ELR (cell line): Measurements from ENCODE around the gene SUPT5H.
"Not testable (repeated sequence)": the region's sequence is repeated elsewhere in the genome, so short reads cannot be mapped to it uniquely, and the experiment has no call there.

Source experiments
- DNase-seq: peaks from one replicate; pipeline ENCODE4 v3.0.0-alpha.2; 2015; ENCODE audit warnings: low read depth

Gene SUPT5H

DNA sequence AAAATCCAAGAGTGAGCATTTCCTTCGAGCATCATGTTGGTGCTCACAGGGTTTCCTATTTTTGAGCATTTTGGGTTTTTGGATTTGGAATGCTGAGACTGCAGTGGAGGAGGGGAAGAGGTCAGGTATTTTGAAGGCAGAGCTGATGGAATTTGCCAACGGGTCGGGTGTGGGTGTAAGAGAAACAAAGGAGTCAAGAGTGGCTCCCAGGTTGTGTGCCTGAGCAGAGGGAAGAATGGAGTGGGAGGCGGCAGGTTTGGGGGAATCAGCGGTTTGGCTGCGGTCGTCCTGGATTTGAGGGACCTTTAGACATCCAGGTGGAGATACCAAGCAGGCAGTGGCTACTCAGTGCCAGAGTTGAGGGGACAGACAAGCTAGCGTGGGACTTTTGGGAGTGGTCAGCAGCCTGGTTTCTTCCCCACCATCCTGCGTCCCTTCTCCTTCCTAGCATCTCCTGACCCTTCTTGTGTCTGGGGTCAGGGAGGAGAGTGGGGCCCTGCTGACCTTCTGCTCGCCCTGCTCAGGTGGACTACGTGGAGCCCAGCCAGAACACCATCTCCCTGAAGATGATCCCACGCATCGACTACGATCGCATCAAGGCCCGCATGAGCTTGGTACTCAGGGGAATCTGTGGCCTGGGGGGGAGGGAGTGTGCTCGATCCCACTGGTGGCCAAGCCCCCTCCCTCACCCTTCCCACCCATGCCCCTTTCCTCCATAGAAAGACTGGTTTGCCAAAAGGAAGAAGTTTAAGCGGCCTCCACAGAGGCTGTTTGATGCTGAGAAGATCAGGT, 20.8 kb downstream of the SUPT5H start:
- no peak for DNase-seq

DNA sequence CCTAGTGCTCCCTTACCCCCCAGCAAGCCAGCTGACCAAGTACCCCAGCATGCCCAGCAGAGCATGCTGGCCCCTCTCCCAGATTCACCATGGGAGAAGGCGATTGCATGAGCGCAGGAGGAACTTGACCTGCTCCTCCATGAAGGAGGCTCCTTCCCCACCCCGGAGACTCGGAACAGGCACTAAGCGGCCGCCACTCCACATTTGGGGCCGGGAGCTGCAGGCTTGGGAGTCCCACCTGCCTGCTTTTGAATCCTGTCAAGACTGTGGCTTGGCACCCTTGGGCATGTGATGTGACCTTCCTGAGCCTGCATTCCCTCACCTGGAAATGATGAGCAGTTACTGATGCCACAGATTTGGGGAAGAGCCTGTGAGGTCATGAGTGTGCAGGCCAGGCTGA, 22.6 kb downstream of the SUPT5H start:
- no peak for DNase-seq

DNA sequence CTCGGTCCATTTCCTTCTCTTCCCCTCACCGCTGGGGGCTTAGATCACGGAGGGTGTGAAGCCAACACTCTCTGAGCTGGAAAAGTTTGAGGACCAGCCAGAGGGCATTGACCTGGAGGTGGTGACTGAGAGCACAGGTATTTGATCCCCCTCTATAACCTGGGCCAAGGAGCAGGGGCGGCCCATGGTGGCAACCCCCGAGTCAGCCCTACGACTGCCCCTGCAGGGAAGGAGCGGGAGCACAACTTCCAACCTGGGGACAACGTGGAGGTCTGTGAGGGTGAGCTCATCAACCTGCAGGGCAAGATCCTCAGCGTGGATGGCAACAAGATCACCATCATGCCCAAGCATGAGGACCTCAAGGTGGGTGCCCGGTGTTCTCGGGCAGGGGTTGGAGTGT, 23.7 kb downstream of the SUPT5H start:
- no peak for DNase-seq

DNA sequence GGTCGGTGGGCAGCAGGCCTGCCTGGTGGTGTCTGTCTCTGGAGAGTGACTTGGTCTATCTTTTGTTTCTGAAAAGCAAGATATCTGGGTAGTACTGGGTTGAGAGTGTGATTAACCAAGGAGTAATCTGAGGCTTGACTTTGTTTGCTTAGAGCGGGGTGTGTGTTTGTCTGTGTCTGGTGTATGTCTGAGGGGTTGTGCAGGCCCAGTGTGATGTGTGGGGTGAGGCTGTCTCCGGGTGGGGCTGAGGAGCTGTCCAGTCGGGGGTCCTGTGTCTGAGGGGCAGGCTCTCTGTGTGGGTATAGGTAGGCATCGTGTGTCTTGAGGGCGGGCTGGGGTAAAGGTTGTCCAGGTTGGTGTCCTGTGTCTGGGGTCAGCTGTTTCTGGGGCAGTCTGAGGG, 24.2 kb downstream of the SUPT5H start:
- no peak for DNase-seq

DNA sequence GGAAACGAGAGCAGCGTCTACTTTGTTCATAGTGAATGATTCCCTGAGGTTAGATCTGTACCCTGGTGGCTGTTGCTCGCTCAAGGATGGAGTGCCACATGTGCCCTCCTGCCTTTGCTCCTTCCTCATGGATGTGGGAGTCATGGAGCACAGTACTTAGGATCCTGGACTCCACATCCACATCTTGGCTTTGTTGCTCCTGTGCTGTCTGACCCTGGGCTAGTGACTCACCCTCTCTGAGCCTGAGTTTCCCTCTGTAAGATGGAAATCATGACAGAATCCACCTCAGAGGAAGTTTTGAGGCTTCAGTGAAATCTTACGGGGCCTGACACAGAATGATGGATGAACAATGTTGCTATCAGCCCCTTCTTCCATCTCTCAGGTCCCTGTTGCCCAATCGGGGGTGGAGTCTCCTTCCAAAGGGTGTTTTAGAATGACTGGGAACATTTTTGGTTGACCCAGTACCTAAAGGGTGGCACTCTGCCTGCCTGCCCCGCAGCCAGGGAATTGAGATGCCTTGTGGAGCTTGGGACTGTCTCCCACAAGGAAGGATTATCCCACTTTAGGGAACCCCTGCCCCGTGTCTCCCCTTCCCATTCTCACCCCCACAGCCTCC, 25.4 kb downstream of the SUPT5H start:
- DNase-seq = peak; percentile 51

DNA sequence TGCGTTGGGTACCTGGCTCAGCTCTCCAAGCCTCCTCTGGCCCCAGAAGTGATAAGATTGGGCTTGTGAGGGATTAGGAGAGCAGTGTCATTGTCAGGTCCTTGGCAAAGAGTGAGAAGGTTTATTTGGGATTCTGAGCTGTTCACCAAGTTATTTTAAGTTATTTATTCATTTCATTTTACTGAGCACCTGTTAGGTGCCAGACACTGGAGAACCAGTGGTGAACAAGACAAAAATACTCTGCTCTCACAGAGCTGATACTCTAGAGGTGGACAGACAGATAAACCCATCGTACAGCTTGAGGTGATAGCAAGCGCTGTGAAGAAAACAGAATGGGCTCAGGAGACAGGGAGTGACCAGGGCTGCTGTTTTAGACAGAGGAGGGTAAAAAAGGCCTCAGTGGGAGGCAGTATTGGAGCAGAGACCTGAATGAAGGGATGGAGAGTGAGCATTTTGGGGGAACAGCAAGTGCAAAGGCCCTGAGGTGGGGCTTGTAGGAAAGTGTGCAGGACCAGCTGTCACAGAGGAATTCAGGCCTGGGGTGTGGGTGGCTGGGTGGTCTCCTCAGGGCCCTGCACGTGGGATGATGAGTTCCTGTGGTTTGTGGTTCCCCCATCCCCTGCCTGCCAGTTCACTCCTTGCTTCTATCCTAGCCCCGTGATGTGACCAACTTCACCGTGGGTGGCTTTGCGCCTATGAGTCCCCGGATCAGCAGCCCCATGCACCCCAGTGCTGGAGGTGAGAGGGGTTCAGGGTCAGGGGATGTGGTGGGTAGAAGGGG, 26.6 kb downstream of the SUPT5H start:
- no peak for DNase-seq

DNA sequence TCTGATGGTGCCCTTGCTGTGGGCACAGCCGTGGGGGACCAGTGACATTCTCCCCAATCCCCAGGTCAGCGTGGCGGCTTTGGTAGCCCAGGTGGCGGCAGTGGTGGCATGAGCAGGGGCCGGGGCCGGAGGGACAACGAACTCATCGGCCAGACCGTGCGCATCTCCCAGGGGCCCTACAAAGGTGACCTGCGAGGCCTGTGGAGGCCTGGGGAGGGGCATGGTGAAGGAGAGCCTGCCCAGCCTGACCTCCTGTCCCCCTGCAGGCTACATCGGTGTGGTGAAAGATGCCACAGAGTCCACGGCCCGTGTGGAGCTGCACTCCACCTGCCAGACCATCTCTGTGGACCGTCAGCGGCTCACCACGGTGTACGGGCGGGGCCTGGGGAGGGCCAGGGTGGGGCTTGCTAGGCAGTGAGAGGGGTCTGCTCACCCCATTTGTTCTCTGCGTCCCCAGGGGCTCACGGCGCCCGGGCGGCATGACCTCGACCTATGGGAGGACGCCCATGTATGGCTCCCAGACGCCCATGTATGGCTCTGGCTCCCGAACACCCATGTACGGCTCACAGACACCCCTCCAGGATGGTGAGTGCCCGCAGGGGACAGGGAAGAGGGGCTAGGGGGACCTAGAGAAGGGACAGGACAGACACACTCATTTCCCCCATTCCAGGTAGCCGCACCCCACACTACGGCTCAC, 27.5 kb downstream of the SUPT5H start:
- DNase-seq = no peak

DNA sequence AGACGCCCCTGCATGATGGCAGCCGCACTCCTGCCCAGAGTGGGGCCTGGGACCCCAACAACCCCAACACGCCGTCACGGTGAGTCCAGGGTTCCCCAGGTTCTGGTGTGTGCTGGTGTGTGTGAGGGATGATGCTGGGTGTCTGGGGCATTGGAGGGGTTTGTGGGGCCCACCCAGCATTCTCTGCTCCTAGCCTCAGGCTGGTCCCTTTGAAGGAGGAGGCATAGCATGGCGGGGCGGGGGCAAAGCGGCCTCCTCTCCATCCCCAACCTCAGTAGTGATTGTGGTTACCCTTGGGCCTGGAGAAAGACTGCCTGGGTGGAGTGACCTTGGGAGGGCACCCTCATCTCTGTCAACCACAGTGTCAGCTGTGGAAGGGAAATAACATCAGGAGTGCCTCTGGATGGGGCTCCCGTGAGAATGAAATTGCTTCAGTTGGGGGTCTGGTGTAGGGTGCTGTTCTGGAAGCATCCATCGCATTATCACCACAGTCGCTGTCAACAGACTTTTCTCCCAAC, 28.1 kb downstream of the SUPT5H start:
- DNase-seq = no peak

DNA sequence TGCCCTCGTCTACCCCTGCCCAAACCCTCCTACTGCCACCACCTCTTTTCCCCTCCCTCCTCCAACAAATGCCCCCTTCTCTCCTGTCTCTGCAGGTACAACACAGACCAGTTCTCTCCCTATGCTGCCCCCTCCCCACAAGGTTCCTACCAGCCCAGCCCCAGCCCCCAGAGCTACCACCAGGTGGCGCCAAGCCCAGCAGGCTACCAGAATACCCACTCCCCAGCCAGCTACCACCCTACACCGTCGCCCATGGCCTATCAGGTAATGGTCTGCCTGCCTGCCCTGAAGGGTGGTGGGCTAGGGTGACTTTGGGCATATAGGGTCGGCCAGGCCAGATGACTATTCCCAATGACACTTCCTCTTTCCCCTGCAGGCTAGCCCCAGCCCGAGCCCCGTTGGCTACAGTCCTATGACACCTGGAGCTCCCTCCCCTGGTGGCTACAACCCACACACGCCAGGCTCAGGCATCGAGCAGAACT, 28.8 kb downstream of the SUPT5H start:
- DNase-seq = peak; percentile 40

DNA sequence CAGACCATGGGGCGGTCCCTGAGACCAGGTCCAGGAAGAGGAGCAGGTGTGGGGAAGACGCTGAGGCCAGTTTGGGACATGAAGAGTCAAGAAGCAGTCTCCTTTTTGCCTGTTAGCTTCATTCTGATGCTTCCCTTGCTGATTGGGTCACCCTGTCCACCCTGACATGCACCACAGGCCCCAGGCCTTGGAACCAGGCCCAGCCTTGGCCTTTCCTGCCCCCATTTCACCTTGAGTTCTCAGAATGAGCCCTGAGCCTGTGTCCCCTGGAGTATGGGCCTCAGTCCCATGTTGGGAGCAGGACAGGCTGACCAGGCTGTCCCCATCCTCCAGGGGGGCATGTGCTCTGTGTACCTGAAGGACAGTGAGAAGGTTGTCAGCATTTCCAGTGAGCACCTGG, 30.4 kb downstream of the SUPT5H start:
- DNase-seq = no peak

DNA sequence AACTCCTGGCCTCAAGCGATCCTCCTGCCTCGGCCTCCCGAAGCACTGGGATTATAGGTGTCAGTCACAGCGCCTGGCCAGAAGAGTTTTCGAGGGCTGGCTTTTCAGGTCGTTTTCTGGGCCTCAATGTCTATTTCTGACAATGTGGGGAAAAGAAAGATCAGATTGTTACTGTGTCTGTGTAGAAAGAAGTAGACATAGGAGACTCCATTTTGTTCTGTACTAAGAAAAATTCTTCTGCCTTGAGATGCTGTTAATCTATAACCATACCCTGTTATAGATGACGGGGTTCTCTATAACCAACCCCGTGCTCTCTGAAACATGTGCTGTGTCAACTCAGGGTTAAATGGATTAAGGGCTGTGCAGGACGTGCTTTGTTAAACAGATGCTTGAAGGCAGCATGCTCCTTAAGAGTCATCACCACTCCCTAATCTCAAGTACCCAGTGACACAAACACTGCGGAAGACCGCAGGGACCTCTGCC, 34.0 kb downstream of the SUPT5H start:
- DNase-seq = not testable (repeated sequence)

DNA sequence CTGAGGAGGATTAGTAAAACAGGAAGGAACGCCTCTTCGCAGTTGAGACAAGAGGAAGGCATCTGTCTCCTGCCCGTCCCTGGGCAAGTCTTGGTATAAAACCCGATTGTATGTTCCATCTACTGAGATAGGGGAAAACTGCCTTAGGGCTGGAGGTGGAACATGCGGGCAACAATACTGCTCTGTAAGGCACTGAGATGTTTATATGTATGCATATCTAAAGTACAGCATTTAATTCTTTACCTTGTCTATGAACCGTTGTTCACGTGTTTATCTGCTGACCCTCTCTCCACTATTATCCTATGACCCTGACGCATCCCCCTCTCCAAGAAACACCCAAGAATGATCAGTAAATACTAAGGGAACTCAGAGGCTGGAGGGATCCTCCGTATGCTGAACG, 34.5 kb downstream of the SUPT5H start:
- DNase-seq = no peak

DNA sequence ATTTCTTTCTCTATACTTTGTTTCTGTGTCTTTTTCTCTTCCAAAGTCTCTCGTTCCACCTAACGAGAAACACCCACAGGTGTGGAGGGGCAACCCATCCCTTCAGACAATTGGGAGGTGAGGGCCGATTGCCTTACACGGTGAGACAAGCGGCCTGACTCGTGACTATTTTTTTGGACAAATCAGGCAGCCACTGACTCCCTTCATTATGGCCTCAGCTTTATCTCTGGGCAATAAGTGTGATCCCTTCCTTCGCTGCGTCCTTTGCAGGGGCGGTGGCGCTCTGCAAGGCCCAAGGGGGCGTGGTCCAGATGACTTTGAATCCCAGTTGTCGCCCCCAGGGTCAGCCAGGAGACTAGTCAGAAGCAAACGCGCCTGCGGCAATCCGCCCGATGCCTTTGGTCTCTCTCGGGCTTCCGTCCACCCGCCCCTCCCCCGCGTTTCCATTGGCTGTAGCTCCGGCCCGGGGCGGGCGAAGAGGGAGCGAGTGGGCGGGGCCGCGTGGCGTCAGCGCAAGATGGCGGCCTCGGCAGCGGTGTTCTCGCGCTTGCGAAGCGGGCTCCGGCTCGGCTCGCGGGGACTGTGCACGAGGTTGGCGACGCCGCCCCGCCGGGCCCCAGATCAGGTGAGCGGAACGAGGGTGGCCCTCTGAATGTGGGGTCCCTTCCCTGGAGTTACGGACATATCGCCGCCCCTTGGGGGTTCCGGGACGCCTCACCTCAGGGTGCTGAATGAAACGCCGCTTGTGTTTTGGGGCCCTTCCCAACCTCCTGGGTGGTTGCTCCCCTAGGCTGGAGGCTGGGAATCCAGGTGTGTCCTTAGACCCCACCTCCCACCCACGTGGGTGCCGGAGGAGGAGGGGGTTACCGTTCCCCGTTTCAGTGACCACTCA, 35.2 kb downstream of the SUPT5H start, which contains the start of gene TIMM50:
Gene TIMM50 (plus strand): TSS at position 502 of the 892 bp plus-strand sequence. CDS start 16 bp downstream, at position 518.
- peak; percentile 98 for DNase-seq

DNA sequence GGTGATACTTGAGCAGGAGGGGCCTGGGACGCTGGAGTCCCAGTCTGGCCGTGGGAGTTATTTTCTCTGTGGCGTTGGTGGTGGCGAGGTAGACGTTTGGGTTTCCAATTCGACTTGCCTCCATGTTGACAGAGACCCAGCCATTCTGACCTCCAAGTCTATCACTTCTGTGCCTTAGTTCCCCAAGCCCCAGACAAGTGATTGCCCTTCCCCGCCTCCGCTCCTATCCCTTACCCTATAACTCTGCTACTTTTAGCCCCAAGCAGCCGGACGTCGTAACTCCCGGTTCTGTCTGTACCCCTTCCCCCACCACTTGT, 35.8 kb downstream of the SUPT5H start:
- DNase-seq = peak; percentile 27

DNA sequence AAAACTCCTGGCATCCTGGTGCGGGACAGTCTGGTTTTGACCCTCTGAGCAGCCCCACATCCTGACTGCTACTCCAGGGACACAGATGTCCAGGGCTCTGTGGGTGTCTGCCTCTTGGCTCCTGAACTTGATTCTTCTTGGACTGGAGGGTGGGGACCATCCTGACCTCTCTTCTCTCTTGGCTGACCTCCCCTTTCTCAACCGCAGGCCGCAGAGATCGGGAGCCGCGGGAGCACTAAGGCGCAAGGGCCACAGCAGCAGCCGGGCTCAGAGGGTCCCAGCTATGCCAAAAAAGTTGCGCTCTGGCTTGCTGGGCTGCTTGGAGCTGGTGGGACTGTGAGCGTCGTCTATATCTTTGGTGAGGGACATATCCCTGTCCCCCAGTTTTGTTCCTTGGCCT, 36.3 kb downstream of the SUPT5H start:
- no peak for DNase-seq

DNA sequence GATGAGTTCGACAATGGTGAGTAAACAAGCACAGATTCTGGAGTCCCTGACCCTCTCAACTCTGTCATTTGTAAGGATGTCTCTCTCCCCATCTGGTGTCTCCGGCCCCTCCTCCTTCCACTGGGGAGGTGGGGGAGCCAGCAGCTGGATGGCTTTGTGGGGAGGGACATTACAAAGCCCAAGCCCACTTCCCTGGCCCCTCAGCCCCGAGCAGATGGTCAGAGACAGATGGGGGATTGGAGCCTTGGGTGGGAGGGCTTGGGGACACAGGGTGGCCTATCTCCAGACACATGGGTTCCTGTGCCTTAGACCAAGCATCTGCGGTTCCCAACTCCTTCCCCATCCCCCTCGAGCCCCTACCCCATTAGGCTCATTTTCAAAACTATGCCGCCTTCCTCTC, 37.8 kb downstream of the SUPT5H start:
- no peak for DNase-seq

DNA sequence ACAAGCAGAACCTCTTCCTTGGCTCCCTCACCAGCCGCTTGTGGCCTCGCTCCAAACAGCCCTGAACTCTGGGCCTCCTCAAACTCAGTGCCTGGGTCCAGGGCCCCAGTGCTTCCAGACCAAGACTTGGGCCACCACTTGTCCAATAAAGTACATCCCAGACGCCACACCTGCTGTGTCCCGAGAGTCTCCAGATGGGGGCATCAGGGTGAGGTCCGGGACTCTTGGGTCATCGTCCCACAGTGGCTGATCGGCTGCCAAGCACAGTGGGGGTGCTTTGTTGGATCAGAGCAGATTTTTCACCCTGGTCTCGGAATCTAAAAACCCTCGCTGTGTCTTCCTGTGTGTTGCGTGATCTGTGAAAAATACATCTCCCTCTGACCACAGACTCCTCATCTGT, 44.4 kb downstream of the SUPT5H start:
- no peak for DNase-seq

DNA sequence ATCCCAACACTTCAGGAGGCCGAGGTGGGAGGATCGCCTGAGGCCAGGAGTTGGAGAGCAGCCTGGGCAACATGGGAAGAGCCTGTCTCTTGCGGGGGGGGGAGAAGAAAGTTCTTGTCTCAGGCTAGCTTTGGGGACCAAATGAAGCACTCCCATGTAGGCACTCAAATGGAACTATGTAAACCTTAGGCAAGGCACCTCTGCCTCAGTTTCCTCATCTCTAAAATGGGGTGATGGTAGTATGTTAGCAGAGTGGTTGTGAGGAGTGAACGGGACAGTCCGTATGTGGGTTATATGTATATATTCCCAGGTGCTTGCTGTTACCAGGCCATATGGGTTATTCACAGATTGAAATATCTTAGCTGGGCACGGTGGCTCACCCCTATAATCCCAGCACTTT, 46.8 kb downstream of the SUPT5H start:
- no peak for DNase-seq

DNA sequence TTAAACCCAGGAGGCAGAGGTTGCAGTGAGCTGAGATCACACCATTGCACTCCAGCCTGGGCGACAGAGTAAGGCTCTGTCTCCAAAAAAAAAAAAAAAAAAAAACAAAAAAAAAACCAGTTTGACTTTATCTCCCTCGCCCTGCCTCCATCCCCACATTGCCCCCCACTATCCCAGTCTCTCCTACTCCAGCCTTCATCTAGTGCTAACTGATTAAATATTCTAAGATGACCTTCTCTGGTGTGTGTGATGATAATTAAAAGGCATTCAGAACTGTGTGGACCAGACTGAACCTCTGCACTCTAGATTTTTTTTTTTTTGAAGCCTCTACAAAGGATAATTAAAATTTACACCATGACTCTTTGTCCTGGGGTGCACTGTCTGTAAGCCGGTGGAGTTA, 47.4 kb downstream of the SUPT5H start:
- DNase-seq = no peak

DNA sequence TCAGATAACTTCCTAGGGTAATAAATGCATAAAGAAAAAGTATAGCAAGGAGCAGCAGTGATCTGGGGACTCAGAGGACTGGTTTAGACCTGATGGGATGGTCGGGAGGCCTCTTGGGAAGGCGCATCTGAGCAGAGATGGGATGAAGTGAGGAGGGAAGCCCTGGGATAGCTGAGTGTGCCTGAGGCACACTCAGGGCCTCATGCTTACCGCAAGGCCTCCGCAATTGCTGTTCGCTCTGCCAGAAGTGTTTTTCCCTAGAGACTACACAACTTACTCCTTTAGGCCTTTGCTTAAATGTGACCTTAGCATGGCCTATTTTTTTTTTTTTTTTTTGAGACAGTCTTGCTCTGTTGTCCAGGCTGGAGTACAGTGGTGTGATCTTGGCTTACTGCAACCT, 49.3 kb downstream of the SUPT5H start:
- no peak for DNase-seq

DNA sequence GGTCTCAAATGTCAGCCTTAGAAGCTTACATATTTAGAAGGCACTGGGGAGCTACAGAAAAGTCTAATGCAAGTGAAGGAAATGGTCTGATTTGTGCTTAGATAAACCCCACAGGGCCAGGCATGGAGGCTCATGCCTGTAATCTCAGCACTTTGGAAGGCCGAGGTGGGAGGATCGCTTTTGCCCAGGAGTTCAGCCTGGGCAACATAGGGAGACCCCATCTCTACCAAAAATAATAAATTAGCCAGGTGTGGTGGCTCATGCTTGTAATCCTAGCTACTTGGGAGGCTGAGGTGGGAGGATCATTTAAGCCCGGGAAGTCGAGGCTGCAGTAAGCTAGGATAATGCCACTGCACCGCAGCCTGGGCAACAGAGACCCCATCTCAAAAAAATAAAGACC, 50.7 kb downstream of the SUPT5H start:
- no peak for DNase-seq
